ENCODE results near the gene IMPDH2. TPM values are rescaled to one million over a fixed set of nuclear protein-coding genes. Genes with fewer than 3 reads are reported as not detected.

IMPDH2 gene
- total and polyA plus RNA-seq, 3 donors from 2014 or later, result 93.0 to 98.5 (median 95.0) TPM

DNA sequence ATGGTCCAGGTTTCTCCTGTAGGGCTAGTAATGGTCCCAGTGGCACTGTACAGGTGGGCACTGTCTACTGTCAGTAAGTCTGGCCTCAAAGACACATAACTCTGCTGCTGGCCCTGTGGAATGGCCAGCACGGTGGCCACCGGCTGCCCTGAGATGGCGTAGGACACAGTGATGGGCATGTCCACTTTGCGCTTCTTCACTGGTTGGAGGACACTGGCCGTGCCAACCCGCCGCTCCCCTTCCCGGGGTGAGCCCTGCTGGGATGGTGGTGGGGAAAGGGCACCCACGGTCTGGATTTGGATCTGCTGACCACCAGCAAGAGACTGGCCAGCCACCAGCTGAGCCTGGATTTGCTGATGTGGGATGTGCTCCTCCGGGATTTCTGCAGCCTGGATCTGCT lies 28.1 kb upstream of the IMPDH2 start:
- no peak for DNase-seq
- Histone ChIP-seq H3K27me3 (no peaks in the 10 kb centered on the region), H3K4me3 (no peak overlapping the region), H3K4me1 (no peaks in the 10 kb centered on the region), H3K9me3 (no peaks in the 10 kb centered on the region), H3K27ac (no peak overlapping the region), H3K36me3 (ENCODE audit: low read depth, missing control alignments) (no peaks in the 10 kb centered on the region)
- no peak for TF ChIP-seq CTCF (IDR thresholded peaks at IDR 0.05)
- no peak for TF ChIP-seq POLR2A (IDR thresholded peaks at IDR 0.05)
- WGBS, 2 donors, result 94 to 95% methylated on average over 7 to 10 of the region's 10 CpGs
- intact Hi-C loops (cut with DNase I; ENCODE audit: low total_unique reads), result no loop called here

GRCh38 chr3:49054344-49054862 lies 25.2 kb upstream of the IMPDH2 start:
- no peak for DNase-seq
- H3K9me3 ChIP-seq, result no peaks in the 10 kb centered on the region
- no peak overlapping the region for H3K27ac ChIP-seq
- intact Hi-C loops (cut with DNase I; ENCODE audit: low total_unique reads), result no loop called here
- no peak for TF ChIP-seq CTCF (IDR thresholded peaks at IDR 0.05)
- TF ChIP-seq POLR2A (IDR thresholded peaks at IDR 0.05), result no peak
- no peaks in the 10 kb centered on the region for H3K36me3 ChIP-seq (ENCODE audit: low read depth, missing control alignments)
- no peaks in the 10 kb centered on the region for H3K4me1 ChIP-seq
- H3K27me3 ChIP-seq, result no peaks in the 10 kb centered on the region
- WGBS, 2 donors, result 91 to 93% methylated on average over 2 of the region's 2 CpGs
- no peak overlapping the region for H3K4me3 ChIP-seq

- intact Hi-C loops (cut with DNase I; ENCODE audit: low total_unique reads), result no loop called here
- Histone ChIP-seq H3K27me3 (no peaks in the 10 kb centered on the region), H3K36me3 (ENCODE audit: low read depth, missing control alignments) (no peaks in the 10 kb centered on the region), H3K4me1 (no peaks in the 10 kb centered on the region), H3K9me3 (no peaks in the 10 kb centered on the region), H3K27ac (no peak overlapping the region), H3K4me3 (no peak overlapping the region)
- 94 to 100% methylated on average over 1 of the region's 1 CpG for WGBS, 2 donors
- no peak for DNase-seq
- TF ChIP-seq POLR2A (IDR thresholded peaks at IDR 0.05), result no peak
- TF ChIP-seq CTCF (IDR thresholded peaks at IDR 0.05), result no peak
Observed at GRCh38 chr3:49053543-49053942, 24.3 kb upstream of the IMPDH2 start.

DNA sequence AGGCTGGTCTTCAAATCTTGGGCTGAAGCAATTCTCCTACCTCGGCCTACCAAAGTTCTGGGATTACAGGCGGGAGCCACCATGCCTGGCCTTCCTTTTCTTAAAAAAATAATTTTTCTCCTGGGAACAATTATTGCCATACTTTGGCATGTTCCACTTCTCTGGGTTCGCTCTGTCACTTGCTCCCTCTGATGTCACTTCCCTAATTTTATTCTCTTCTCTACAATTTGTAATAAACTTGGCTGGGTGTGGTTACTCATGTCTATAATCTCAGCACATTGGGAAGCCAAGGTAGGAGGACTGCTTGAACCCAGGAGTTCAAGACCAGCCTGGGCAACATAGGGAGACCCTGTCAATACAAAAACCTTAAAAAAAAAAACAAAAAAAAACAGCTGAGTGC lies 6.1 kb upstream of the IMPDH2 start:
- intact Hi-C loops (cut with DNase I; ENCODE audit: low total_unique reads), result no loop called here
- 87 to 89% methylated on average over 3 of the region's 3 CpGs for WGBS, 2 donors
- Histone ChIP-seq H3K4me1 (no peaks in the 10 kb centered on the region), H3K36me3 (ENCODE audit: low read depth, missing control alignments) (no peaks in the 10 kb centered on the region), H3K27me3 (no peaks in the 10 kb centered on the region), H3K27ac (peak overlapping the region in 1 of 2 donors; percentile 8), H3K9me3 (no peaks in the 10 kb centered on the region), H3K4me3 (no peak overlapping the region)
- no peak for TF ChIP-seq CTCF (IDR thresholded peaks at IDR 0.05)
- no peak for TF ChIP-seq POLR2A (IDR thresholded peaks at IDR 0.05)
- no peak for DNase-seq

DNA sequence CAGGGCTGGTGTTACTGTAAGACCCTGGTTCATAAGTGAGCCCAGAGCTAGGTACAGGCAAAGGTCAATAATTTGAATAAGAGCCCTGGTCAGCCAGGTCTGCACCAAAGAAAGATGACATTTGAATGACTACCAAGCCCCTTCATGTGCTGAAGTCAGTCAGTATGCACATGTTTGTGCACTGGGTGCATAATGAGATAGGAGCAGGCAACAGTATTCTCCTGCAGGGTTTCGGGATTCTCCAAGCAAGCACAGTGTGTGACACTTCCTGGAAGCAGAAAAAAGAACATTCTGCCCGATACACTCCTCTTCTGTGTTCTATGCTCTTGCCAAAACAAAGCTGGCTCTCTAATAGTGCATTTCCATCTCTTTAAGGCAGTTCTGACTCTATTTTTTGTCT lies 5.5 kb upstream of the IMPDH2 start:
- Histone ChIP-seq H3K4me1 (peaks cover under 1% of the 10 kb centered on the region), H3K9me3 (no peaks in the 10 kb centered on the region), H3K27ac (peak overlapping the region in 1 of 2 donors; percentile 8), H3K36me3 (ENCODE audit: low read depth, missing control alignments) (no peaks in the 10 kb centered on the region), H3K27me3 (no peaks in the 10 kb centered on the region), H3K4me3 (no peak overlapping the region)
- TF ChIP-seq POLR2A (IDR thresholded peaks at IDR 0.05), result no peak
- TF ChIP-seq CTCF (IDR thresholded peaks at IDR 0.05), result no peak
- intact Hi-C loops (cut with DNase I; ENCODE audit: low total_unique reads), result no loop called here
- 58 to 79% methylated on average over 2 of the region's 2 CpGs for WGBS, 2 donors
- DNase-seq, result no peak

Data from testis (tissue), 3 donors.